CMK (cell line): ENCODE results near the gene TUBA3E.
A peak's percentile ranks its signal among the peaks of the same experiment; 100 is the strongest.
"Not testable (repeated sequence)": the region's sequence is repeated elsewhere in the genome, so short reads cannot be mapped to it uniquely, and the experiment has no call there.

Experiments used
- DNase-seq: peaks from one replicate; pipeline ENCODE4 v3.0.0-alpha.2; 2010; ENCODE audit warnings: low read depth

The TUBA3E gene

GRCh38 chr2:130191319-130191718, 6.9 kb downstream of the TUBA3E start:
- not testable (repeated sequence) for DNase-seq

DNA sequence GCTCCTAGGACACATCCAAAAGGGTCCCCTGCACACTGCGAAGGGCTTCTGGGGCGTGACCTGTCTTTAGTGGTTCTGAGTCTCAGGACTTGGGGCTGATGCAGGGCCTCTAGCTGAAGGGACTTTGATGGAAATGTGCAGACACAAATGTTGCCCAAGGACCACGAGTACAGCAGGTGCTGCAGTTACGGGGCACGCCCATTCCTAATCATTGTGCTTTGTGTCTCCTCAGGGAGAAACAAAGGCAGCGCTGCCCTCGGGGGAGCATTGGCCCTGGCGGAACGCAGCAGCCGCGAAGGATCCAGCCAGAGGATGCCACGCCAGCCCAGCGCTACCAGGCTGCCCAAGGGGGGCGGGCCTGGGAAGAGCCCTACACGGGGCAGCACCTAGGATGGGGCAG, 8.0 kb downstream of the TUBA3E start:
- DNase-seq = no peak

- not testable (repeated sequence) for DNase-seq
Observed at GRCh38 chr2:130188958-130189357, 9.3 kb downstream of the TUBA3E start.

DNA sequence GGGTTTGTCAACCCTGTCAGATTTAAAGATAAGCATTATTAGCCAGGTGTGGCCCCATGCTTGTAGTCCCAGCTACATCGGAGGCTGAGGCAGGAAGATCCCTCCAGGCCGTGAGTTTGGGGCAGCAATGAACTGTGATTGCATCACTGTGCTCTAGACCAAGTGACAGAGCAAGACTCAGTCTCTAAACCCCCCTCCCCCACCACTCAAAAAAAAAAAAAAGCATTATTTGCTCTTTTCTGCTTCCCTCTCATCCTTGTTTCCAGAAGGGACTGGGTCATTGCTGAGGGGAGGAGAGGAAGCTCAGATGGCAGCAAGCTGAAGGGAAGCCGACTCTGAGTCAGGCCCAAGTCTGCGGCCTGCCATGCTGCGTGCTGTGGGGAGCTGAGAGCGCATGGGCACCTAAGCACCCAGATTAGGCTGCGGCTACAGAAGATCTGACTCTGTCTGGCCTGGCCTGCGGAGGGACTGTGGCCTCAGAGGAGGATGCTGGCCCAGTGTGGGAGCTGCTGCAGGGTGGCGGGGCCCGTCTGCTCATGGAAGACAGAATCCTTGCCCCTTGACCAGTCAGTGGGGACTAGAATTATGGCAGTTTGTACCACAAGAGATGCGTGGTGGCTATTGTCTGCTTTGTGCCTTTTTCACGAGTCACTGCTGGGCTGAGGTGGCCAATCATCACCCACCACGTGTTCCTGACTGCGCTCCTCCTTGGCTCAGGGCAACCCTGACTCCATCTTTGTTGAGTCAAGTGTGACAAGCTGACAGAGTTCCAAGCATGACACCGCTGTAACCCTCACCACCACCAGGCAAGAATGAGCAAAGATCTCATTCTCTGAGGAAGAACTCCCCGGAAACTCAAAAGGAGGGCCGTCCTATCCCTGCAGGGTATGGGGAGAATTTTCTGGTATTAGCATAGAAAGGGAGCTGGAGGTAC, 10.1 kb downstream of the TUBA3E start:
- not testable (repeated sequence) for DNase-seq

DNA sequence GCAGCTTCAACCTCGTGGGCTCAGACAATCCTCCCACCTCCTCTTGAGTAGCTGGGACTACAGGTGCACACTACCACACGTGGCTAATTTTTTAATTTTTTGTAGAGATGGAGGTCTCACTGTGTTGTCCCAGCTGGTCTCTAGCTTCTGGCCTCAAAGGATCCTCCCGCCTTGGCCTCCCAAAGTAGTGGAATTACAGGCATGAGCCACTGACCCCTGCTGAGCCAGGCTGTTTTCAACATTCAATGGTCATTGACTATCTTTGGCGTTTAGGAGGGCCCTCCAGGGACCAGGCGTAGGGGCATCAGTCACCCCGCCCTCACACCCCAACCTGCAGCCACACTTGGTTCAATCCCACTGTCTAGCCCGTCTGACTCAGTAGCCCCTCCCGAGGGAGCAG, 11.0 kb downstream of the TUBA3E start:
- no peak for DNase-seq

DNA sequence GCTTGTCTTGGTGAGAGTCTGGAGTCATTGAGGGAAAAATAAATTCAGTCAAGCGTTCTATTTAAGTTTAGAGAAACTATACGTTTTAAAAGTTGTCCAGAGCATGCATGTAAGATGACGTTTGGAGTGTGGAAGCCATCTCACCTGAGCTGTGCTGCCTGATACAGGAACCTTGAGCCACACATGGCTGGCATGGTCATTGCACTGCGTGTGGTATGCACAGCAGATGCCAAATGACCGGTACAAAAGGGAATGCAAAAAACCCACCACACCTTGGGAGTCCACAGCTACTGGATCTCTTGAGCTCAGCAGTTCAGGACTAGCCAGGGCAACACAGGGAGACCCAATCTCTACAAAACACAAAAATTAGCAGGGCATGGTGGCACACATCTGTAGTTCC, 11.8 kb downstream of the TUBA3E start:
- DNase-seq = no peak

GRCh38 chr2:130185896-130186295, 12.3 kb downstream of the TUBA3E start:
- DNase-seq = no peak

GRCh38 chr2:130185436-130185835, 12.8 kb downstream of the TUBA3E start:
- DNase-seq = no peak

GRCh38 chr2:130183512-130184373, 14.5 kb downstream of the TUBA3E start:
- no peak for DNase-seq

DNA sequence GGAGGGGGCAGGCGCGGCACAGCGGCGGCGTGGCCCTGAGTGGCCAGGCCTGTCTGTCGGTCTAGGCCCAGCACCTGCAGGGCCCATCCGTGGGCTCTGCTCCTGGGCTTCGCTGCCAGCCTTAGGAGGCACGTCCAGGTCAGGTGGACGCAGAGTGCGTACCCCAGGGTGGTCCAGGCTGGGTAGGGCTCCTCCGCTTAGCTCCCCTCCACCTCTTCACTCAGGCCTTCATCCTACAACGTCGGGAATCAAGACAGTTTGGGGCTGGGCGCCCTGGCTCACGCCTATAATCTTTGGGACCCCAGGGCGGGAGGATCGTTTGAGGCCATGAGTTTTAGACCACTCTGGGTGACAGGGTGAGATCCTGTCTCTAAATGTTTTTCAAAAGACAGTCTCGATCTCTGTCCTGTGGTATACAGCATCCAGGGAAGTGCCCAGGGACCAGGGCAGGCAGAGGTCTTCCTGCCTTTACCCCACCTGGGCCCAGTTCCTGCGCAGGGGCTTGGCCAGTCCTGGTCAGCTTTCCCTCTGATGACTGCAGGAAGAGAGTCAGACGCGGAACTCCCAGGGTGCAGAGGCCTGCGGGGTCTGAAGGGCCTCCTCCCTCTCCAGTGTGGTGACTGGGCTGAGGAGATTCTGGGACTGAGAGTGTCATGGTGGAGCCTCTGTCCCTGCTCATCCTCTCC, 15.3 kb downstream of the TUBA3E start:
- DNase-seq = not testable (repeated sequence)

DNA sequence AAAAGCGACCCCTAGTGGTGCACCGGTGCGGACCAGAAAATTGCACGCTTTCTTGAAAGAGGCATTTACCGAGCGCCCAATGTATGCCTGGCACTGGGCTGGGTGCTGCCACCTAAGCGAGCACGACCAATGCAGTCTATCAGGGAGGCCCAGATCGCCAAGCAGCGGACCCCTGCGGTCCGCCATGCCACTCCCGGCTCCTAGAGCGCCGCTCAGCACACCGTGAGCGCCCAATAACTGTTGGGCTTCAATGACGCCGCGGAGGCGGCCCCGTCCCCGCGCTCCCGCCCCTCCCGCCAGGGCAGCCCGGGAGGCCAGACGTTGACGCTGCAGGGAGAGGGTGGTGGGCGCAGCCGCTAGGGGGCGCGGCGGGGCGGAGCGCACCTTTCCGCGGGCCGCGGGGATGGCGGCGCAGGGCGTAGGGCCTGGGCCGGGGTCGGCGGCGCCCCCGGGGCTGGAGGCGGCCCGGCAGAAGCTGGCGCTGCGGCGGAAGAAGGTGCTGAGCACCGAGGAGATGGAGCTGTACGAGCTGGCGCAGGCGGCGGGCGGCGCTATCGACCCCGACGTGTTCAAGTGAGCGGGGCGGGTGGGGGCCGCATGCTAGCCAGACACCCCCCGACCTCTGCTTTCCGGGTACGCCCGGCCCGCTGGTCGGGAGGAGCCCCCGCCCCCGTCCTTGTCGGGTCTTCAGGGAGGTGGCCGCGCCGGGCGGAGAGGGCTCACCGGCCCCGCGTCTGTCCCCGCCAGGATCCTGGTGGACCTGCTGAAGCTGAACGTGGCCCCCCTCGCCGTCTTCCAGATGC, 16.2 kb downstream of the TUBA3E start, which contains the start of gene MZT2B:
Gene MZT2B, plus strand, starts transcription at position 383 of the 803 bp plus-strand sequence. Its CDS starts 21 bp downstream, at position 404.
- peak; percentile 35 for DNase-seq

GRCh38 chr2:130181325-130181879, 16.8 kb downstream of the TUBA3E start, which contains the start of gene SMPD4:
SMPD4 (minus strand) TSS chr2:130181602; CDS start chr2:130176592, 5,010 bp downstream.
- peak; percentile 76 for DNase-seq

- DNase-seq = not testable (repeated sequence)
Observed at GRCh38 chr2:130180404-130181324, 17.6 kb downstream of the TUBA3E start.

DNA sequence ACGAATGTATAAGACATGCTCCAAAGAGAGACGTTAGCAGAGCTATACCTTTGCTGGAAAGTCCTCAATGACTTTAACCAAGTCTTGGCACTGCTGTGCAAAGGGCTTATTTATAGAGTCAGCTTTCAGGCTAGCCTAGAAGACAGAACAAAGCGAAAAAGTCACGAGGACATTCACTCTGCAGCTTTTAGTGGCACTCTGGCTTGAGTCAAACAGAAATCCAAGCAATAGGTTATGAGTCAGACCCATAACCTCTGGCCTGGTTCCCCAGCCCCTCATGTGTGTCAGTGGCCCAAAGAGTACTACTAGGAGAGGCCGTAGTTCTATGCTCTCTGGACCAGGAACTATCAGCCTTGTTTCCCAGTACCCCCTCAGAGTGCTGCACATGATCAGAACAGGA, 23.4 kb downstream of the TUBA3E start:
- DNase-seq = not testable (repeated sequence)

GRCh38 chr2:130169896-130170295, 28.3 kb downstream of the TUBA3E start:
- no peak for DNase-seq

DNA sequence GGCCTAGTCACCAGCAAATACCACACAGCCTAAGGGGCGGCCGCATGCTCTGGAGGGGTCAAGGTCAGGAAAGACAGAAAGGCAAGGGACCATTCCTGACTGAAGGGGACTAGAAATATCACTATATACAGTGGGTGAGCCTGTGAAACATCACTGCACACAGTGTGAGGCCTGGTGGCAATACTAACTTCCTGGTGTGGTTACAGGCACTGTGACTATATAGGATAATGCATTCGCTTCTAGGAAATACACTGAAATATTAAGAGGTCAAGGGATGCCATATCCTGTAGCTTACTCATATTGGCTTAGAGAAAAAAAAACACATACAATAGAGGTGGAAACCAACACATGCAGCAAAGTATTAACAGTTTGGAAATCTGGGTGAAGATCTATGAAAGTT, 29.1 kb downstream of the TUBA3E start:
- DNase-seq = not testable (repeated sequence)

- not testable (repeated sequence) for DNase-seq
Observed at GRCh38 chr2:130166611-130167010, 31.6 kb downstream of the TUBA3E start.

GRCh38 chr2:130165293-130166016, 32.8 kb downstream of the TUBA3E start:
- DNase-seq = no peak

- no peak for DNase-seq
Observed at GRCh38 chr2:130162968-130163367, 35.3 kb downstream of the TUBA3E start.
